PC-3 (cell line): ENCODE measurements around the gene CLEC11A. TPM values are rescaled to one million over a fixed set of nuclear protein-coding genes. Genes with fewer than 3 reads are reported as not detected.

Experiments used
- ATAC-seq: fragments of 200-7000 bp; cut with Tn5 transposase; 2 replicates; pipeline ENCODE4 v1.9.1; 2020; ENCODE audit warnings: mild to moderate bottlenecking, moderate library complexity
- BruUV-seq: library from RNA; stranded (reverse); fragments of 400-500 nt; replicated peaks from 2 replicates; lab custom pipeline; 2021; lab: Mats Ljungman, UMichigan
- CTCF ChIA-PET: fragments of 300-600 bp; sonication (Branson Sonifier 250); formaldehyde crosslinking; loops from one replicate; lab custom pipeline; 2022; ENCODE audit warnings: antibody characterized with exemption; lab: Charles Lee
- POLR2A ChIA-PET: fragments of 300-600 bp; sonication (Branson Sonifier 250); formaldehyde crosslinking; loops from one replicate; lab custom pipeline; 2022; ENCODE audit warnings: antibody characterized with exemption; ENCODE audit not compliant: unreplicated experiment; lab: Charles Lee
- DNase-seq: peaks from one replicate; pipeline ENCODE4 v3.0.0-alpha.2; 2015
- H2AFZ ChIP-seq: fragments of 300-600 bp; sonication (generic); 2 replicates; pipeline ENCODE4 v1.6.0; 2016; ENCODE audit warnings: antibody characterized with exemption, low read length
- H3F3A ChIP-seq: fragments of 300-600 bp; sonication (generic); one replicate; pipeline ENCODE4 v1.6.0; 2017; ENCODE audit warnings: antibody characterized with exemption, low read length, control low read depth, mild to moderate bottlenecking; ENCODE audit not compliant: unreplicated experiment
- H3K27ac ChIP-seq: fragments of 300-600 bp; sonication (generic); 2 replicates; pipeline ENCODE4 v1.5.1; 2016; ENCODE audit warnings: mild to moderate bottlenecking, low read length
- H3K27me3 ChIP-seq: fragments of 300-600 bp; sonication (generic); 2 replicates; pipeline ENCODE4 v1.6.1; 2016; ENCODE audit warnings: low read length, mixed read lengths
- H3K36me3 ChIP-seq: fragments of 300-600 bp; sonication (generic); 2 replicates; pipeline ENCODE4 v1.6.1; 2016; ENCODE audit warnings: low read depth, mixed run types, low read length, mixed read lengths
- H3K4me1 ChIP-seq: fragments of 300-600 bp; sonication (generic); 2 replicates; pipeline ENCODE4 v1.5.1; 2016; ENCODE audit warnings: low read length; ENCODE audit not compliant: insufficient read depth
- H3K4me2 ChIP-seq: fragments of 300-600 bp; sonication (generic); 2 replicates; pipeline ENCODE4 v1.6.0; 2016; ENCODE audit warnings: low read length
- H3K4me3 ChIP-seq: fragments of 300-600 bp; sonication (generic); 2 replicates; pipeline ENCODE4 v1.5.1; 2016; ENCODE audit warnings: mild to moderate bottlenecking, low read length, mixed read lengths
- H3K79me2 ChIP-seq: fragments of 300-600 bp; sonication (generic); 2 replicates; pipeline ENCODE4 v1.6.1; 2017; ENCODE audit warnings: low read length, mixed read lengths
- H3K9ac ChIP-seq: fragments of 300-600 bp; sonication (generic); 2 replicates; pipeline ENCODE4 v1.6.0; 2016; ENCODE audit warnings: mild to moderate bottlenecking, low read length
- H3K9me2 ChIP-seq: fragments of 300-600 bp; sonication (generic); replicated peaks from 2 replicates; pipeline ENCODE4 v1.6.1; 2016; ENCODE audit warnings: mixed run types, low read length, mixed read lengths
- H3K9me3 ChIP-seq: fragments of 300-600 bp; sonication (generic); 2 replicates; pipeline ENCODE4 v1.6.1; 2016; ENCODE audit warnings: low read length, mixed read lengths
- H4K20me1 ChIP-seq: fragments of 300-600 bp; sonication (generic); 2 replicates; pipeline ENCODE4 v1.6.1; 2016; ENCODE audit warnings: low read length, mixed read lengths
- CTCF ChIP-seq: fragments of 300-600 bp; sonication (generic); conservative IDR thresholded peaks from 2 replicates; pipeline ENCODE4 v1.5.1; 2017; ENCODE audit warnings: antibody characterized with exemption, low read depth, mild to moderate bottlenecking, low read length
- EZH2 ChIP-seq: fragments of 300-600 bp; sonication (generic); IDR thresholded peaks from one replicate; pipeline ENCODE4 v1.6.1; 2017; ENCODE audit warnings: antibody characterized with exemption, mild to moderate bottlenecking, low read length; ENCODE audit not compliant: unreplicated experiment
- EZH2phosphoT487 ChIP-seq: fragments of 300-600 bp; sonication (generic); IDR thresholded peaks from 2 replicates; pipeline ENCODE4 v1.6.1; 2018; ENCODE audit warnings: mild to moderate bottlenecking, antibody characterized with exemption, low read length, borderline replicate concordance
- intact Hi-C: fragments of 100-400 bp; cut with micrococcal nuclease; formaldehyde crosslinking; loops from 2 replicates; pipeline ENCODE4 v1.9.0; 2023
- total RNA-seq: library from RNA; depleted of rRNA; stranded (reverse); fragments of >200 nt; gene quantifications from 2 replicates; pipeline ENCODE4 v1.2.3, GENCODE V29; 2014

Gene CLEC11A
- total RNA-seq, 1 experiment from 2014 or later, result 2.3 TPM

- Histone ChIP-seq H3K4me3 (no peak overlapping the region), H3K9me2 (no peaks in the 10 kb centered on the region), H3K27ac (no peak overlapping the region), H3K4me2 (no peak overlapping the region), H2AFZ (no peak overlapping the region), H3K79me2 (no peaks in the 10 kb centered on the region), H4K20me1 (no peaks in the 10 kb centered on the region), H3F3A (no peaks in the 10 kb centered on the region), H3K36me3 (no peaks in the 10 kb centered on the region), H3K9me3 (no peaks in the 10 kb centered on the region), H3K27me3 (peaks cover 67% of the 10 kb centered on the region), H3K9ac (no peak overlapping the region), H3K4me1 (no peaks in the 10 kb centered on the region)
- DNase-seq (no peak), ATAC-seq (no peak)
- TF ChIP-seq CTCF, result no peak
- no peak for TF ChIP-seq EZH2phosphoT487
- no peak for TF ChIP-seq EZH2
- CTCF ChIA-PET, result no interaction called here
- POLR2A ChIA-PET, result no interaction called here
- BruUV-seq, result no TSS peak
- intact Hi-C loops, result no loop called here
These were observed 34.4 kb upstream of the CLEC11A start for GRCh38 chr19:50688766-50689165.

DNA sequence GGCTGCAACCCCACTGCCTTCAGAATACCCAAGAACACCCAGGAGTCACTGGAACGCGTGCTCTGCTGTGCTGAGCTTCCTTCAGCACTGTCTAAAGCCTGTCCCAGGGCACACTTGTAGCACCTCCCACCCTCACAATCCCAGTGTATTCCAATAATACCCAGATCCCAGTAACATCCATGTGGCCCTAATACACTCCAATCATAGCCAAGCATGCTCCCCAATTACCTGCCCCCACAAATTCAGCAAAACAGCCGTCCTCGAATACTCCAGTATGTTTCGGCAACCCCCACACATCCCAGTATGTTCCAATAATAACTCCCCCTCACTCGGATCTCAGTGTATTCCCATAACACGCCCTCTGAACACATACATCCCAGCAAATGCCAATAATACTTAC lies 32.7 kb upstream of the CLEC11A start:
- CTCF ChIA-PET, result no interaction called here
- TF ChIP-seq EZH2, result no peak
- Histone ChIP-seq H3K4me2 (no peak overlapping the region), H3K27ac (no peak overlapping the region), H3K79me2 (no peaks in the 10 kb centered on the region), H3K9ac (no peak overlapping the region), H3K36me3 (no peaks in the 10 kb centered on the region), H3K4me1 (no peaks in the 10 kb centered on the region), H2AFZ (no peak overlapping the region), H3K9me2 (no peaks in the 10 kb centered on the region), H3K9me3 (no peaks in the 10 kb centered on the region), H3K27me3 (peaks cover 64% of the 10 kb centered on the region), H4K20me1 (no peaks in the 10 kb centered on the region), H3F3A (no peaks in the 10 kb centered on the region), H3K4me3 (no peak overlapping the region)
- DNase-seq (no peak), ATAC-seq (no peak)
- intact Hi-C loops, result no loop called here
- POLR2A ChIA-PET, result no interaction called here
- no TSS peak for BruUV-seq

- no TSS peak for BruUV-seq
- CTCF ChIA-PET, result no interaction called here
- intact Hi-C loops, result no loop called here
These were observed 29.8 kb upstream of the CLEC11A start for GRCh38 chr19:50693064-50693975.

More at GRCh38 chr19:50693064-50693975, 29.8 kb upstream of the CLEC11A start:
- no peaks in the 10 kb centered on the region for H3K79me2 ChIP-seq
- no peaks in the 10 kb centered on the region; the same call in 1 of the 2 replicates for H4K20me1 ChIP-seq
- no peaks in the 10 kb centered on the region for H3K9me2 ChIP-seq
- no peaks in the 10 kb centered on the region for H3K9me3 ChIP-seq
- POLR2A ChIA-PET, result no interaction called here
- H3K4me1 ChIP-seq, result no peaks in the 10 kb centered on the region
- ATAC-seq (no peak), DNase-seq (no peak)
- no peaks in the 10 kb centered on the region for H3K36me3 ChIP-seq
- H3K27ac ChIP-seq, result no peak overlapping the region
- H3F3A ChIP-seq, result no peaks in the 10 kb centered on the region
- no peak overlapping the region for H3K4me2 ChIP-seq
- peaks cover 47% of the 10 kb centered on the region for H3K27me3 ChIP-seq
- H3K9ac ChIP-seq, result no peak overlapping the region
- no peak overlapping the region for H3K4me3 ChIP-seq
- no peak for TF ChIP-seq EZH2phosphoT487
- no peak for TF ChIP-seq CTCF
- no peak for TF ChIP-seq EZH2
- H2AFZ ChIP-seq, result no peak overlapping the region
